Stomach (tissue), 4 donors: ENCODE measurements around the gene USP10.

Experiments used
- CTCF ChIP-seq, 7 experiments: fragments of 450-650 bp in 4 of 7; fragments of 200-600 bp in 3 of 7; sonication (generic) in 3 of 7; IDR thresholded peaks; one replicate each; pipeline ENCODE4 v1.5.1; 2016 to 2019; ENCODE audit warnings: antibody characterized with exemption in 7 of 7, control low read depth in 2 of 7, mild to moderate bottlenecking in 1 of 7
- EP300 ChIP-seq: sonication (generic); formaldehyde crosslinking; IDR thresholded peaks from one replicate; pipeline ENCODE4 v1.6.1; 2017; ENCODE audit warnings: antibody characterized with exemption
- POLR2A ChIP-seq, 4 donors: fragments of 450-650 bp; IDR thresholded peaks; one replicate each; pipeline ENCODE4 v1.6.1; 2016; ENCODE audit warnings: antibody characterized with exemption in 4 of 4, control low read depth in 2 of 4, mild to moderate bottlenecking in 1 of 4, moderate library complexity in 1 of 4
- POLR2AphosphoS5 ChIP-seq, 3 donors: sonication (generic); formaldehyde crosslinking; IDR thresholded peaks; one replicate each; pipeline ENCODE4 v1.6.1; 2016; ENCODE audit warnings: antibody characterized with exemption in 3 of 3

GRCh38 chr16:84677849-84678248 is 22.0 kb upstream of the USP10 start:
- TF ChIP-seq POLR2A (IDR thresholded peaks at IDR 0.05): no peak
- TF ChIP-seq POLR2AphosphoS5 (IDR thresholded peaks at IDR 0.05): no peak
- no peak for TF ChIP-seq CTCF (IDR thresholded peaks at IDR 0.05)
- TF ChIP-seq EP300: no peak
